ENCODE data around the gene NLN.

NLN gene

GRCh38 chr5:65766781-65767180, 44.8 kb downstream of the NLN start:
- no peaks in the 10 kb centered on the region for H3K36me3 ChIP-seq (replicated peaks; ENCODE audit: insufficient read depth, low read length)
- H3K27ac ChIP-seq (ENCODE audit: low read length): no peak overlapping the region
- no peak for DNase-seq
- no peaks in the 10 kb centered on the region for H3F3A ChIP-seq (ENCODE audit: insufficient read depth, low read length)
- H3K9ac ChIP-seq (ENCODE audit: low read length): no peak overlapping the region
- no peaks in the 10 kb centered on the region for H3K9me3 ChIP-seq (replicated peaks; ENCODE audit: insufficient read depth, low read length)
- no peaks in the 10 kb centered on the region for H3K27me3 ChIP-seq (replicated peaks; ENCODE audit: insufficient read depth, low read length)
- no peaks in the 10 kb centered on the region for H3K9me2 ChIP-seq (replicated peaks; ENCODE audit: insufficient read depth, low read length)
- no peak overlapping the region for H3K4me2 ChIP-seq (ENCODE audit: low read depth, low read length)
- no peak overlapping the region for H2AFZ ChIP-seq (ENCODE audit: low read length)
- TF ChIP-seq CTCF (IDR thresholded peaks at IDR 0.05; ENCODE audit: low read length) (no peak), EZH2phosphoT487 (IDR thresholded peaks at IDR 0.05; ENCODE audit: low read length) (no peak), EZH2 (optimal IDR thresholded peaks at IDR 0.05; ENCODE audit: low read depth, low read length) (no peak)
- no peaks in the 10 kb centered on the region for H3K4me1 ChIP-seq (ENCODE audit: low read length)
- H4K20me1 ChIP-seq (ENCODE audit: insufficient read depth, low read length): no peaks in the 10 kb centered on the region
- no peak overlapping the region for H3K4me3 ChIP-seq (ENCODE audit: low read length)
- no peaks in the 10 kb centered on the region for H3K79me2 ChIP-seq (ENCODE audit: low read length)

DNA sequence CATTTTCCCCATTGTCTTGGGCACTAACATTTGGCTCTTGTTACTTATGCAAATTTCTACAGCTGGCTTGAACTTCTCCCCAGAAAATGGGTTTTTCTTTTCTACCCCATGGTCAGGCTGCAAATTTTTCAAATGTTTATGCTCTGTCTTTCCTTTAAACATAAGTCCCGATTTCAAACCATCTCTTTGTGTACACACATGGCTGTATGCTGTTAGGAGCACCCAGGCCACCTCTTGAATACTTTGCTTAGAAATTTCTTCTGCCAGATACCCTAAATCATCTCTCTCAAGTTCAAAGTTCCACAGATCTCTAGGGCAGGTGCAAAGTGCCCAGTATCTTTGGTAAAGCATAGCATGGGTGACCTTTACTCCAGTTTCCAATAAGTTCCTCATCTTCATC, 45.6 kb downstream of the NLN start:
- Histone ChIP-seq H3K27me3 (replicated peaks; ENCODE audit: insufficient read depth, low read length) (no peaks in the 10 kb centered on the region), H3K27ac (ENCODE audit: low read length) (no peak overlapping the region), H3K9ac (ENCODE audit: low read length) (no peak overlapping the region), H3K4me1 (ENCODE audit: low read length) (no peaks in the 10 kb centered on the region), H4K20me1 (ENCODE audit: insufficient read depth, low read length) (no peaks in the 10 kb centered on the region), H3K9me2 (replicated peaks; ENCODE audit: insufficient read depth, low read length) (no peaks in the 10 kb centered on the region), H3K36me3 (replicated peaks; ENCODE audit: insufficient read depth, low read length) (no peaks in the 10 kb centered on the region), H3K4me3 (ENCODE audit: low read length) (no peak overlapping the region), H3K4me2 (ENCODE audit: low read depth, low read length) (no peak overlapping the region), H3K79me2 (ENCODE audit: low read length) (no peaks in the 10 kb centered on the region), H3K9me3 (replicated peaks; ENCODE audit: insufficient read depth, low read length) (no peaks in the 10 kb centered on the region), H3F3A (ENCODE audit: insufficient read depth, low read length) (no peaks in the 10 kb centered on the region), H2AFZ (ENCODE audit: low read length) (no peak overlapping the region)
- TF ChIP-seq EZH2phosphoT487 (IDR thresholded peaks at IDR 0.05; ENCODE audit: low read length): no peak
- TF ChIP-seq EZH2 (optimal IDR thresholded peaks at IDR 0.05; ENCODE audit: low read depth, low read length): no peak
- no peak for DNase-seq

DNA sequence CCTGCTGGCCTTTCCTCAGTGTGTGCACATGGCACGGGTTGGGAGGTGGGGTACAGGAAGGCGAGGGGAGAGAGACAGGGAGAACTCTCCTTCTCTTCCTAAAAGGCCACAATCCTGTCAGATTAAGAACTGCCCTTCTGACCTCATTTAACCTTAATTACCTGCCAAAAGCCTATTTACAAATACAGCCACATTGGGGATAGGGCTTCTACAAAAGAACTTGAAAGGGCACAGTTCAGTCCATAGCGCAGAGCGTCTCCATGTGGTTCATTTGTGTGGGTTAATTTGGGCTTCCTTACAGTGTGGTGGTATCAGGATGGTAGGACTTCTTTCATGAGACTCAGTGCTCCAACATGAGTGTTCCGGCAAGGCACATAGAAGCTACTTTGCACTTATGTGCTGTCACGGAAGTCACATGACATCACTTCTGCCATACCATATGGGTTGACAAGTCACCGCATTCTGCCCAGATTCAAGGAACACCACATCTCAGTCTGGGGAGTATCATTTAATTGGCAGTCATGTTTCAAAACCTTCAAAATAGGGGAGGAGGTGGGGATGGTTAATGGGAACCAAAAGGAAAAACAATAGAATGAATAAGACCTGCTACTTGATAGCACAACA, 46.8 kb downstream of the NLN start:
- no peaks in the 10 kb centered on the region for H3K36me3 ChIP-seq (replicated peaks; ENCODE audit: insufficient read depth, low read length)
- no peak overlapping the region for H3K4me3 ChIP-seq (ENCODE audit: low read length)
- H3K79me2 ChIP-seq (ENCODE audit: low read length): no peaks in the 10 kb centered on the region
- no peaks in the 10 kb centered on the region for H4K20me1 ChIP-seq (ENCODE audit: insufficient read depth, low read length)
- no peak for DNase-seq
- no peaks in the 10 kb centered on the region for H3K4me1 ChIP-seq (ENCODE audit: low read length)
- no peak overlapping the region for H2AFZ ChIP-seq (ENCODE audit: low read length)
- H3K27me3 ChIP-seq (replicated peaks; ENCODE audit: insufficient read depth, low read length): no peaks in the 10 kb centered on the region
- no peak overlapping the region for H3K27ac ChIP-seq (ENCODE audit: low read length)
- TF ChIP-seq EZH2 (optimal IDR thresholded peaks at IDR 0.05; ENCODE audit: low read depth, low read length) (no peak), CTCF (IDR thresholded peaks at IDR 0.05; ENCODE audit: low read length) (no peak), EZH2phosphoT487 (IDR thresholded peaks at IDR 0.05; ENCODE audit: low read length) (no peak)
- H3F3A ChIP-seq (ENCODE audit: insufficient read depth, low read length): no peaks in the 10 kb centered on the region
- H3K9me3 ChIP-seq (replicated peaks; ENCODE audit: insufficient read depth, low read length): no peaks in the 10 kb centered on the region
- no peaks in the 10 kb centered on the region for H3K9me2 ChIP-seq (replicated peaks; ENCODE audit: insufficient read depth, low read length)
- H3K4me2 ChIP-seq (ENCODE audit: low read depth, low read length): no peak overlapping the region
- H3K9ac ChIP-seq (ENCODE audit: low read length): no peak overlapping the region

GRCh38 chr5:65769539-65769938, 47.5 kb downstream of the NLN start:
- no peak for DNase-seq

More at GRCh38 chr5:65769539-65769938, 47.5 kb downstream of the NLN start:
- no peaks in the 10 kb centered on the region for H3K36me3 ChIP-seq (replicated peaks; ENCODE audit: insufficient read depth, low read length)
- no peaks in the 10 kb centered on the region for H3K9me3 ChIP-seq (replicated peaks; ENCODE audit: insufficient read depth, low read length)
- no peak overlapping the region for H3K9ac ChIP-seq (ENCODE audit: low read length)
- 0 out of 2 replicates have a peak, but pooled peaks cover 3% of the 10 kb centered on the region for H3F3A ChIP-seq (ENCODE audit: insufficient read depth, low read length)
- H2AFZ ChIP-seq (ENCODE audit: low read length): no peak overlapping the region
- no peaks in the 10 kb centered on the region for H3K27me3 ChIP-seq (replicated peaks; ENCODE audit: insufficient read depth, low read length)
- H4K20me1 ChIP-seq (ENCODE audit: insufficient read depth, low read length): no peaks in the 10 kb centered on the region
- TF ChIP-seq EZH2phosphoT487 (IDR thresholded peaks at IDR 0.05; ENCODE audit: low read length) (no peak), CTCF (IDR thresholded peaks at IDR 0.05; ENCODE audit: low read length) (no peak), EZH2 (optimal IDR thresholded peaks at IDR 0.05; ENCODE audit: low read depth, low read length) (no peak)
- H3K4me3 ChIP-seq (ENCODE audit: low read length): no peak overlapping the region
- no peaks in the 10 kb centered on the region for H3K9me2 ChIP-seq (replicated peaks; ENCODE audit: insufficient read depth, low read length)
- no peaks in the 10 kb centered on the region for H3K79me2 ChIP-seq (ENCODE audit: low read length)
- no peak overlapping the region for H3K4me2 ChIP-seq (ENCODE audit: low read depth, low read length)
- H3K4me1 ChIP-seq (ENCODE audit: low read length): peaks cover 5% of the 10 kb centered on the region
- no peak overlapping the region for H3K27ac ChIP-seq (ENCODE audit: low read length)
